SIG-M5 treated with dmso at 0.1 percent for 504 hours (cell line): ENCODE data around the gene RNF182.
A peak's percentile ranks its signal among the peaks of the same experiment; 100 is the strongest.
"Not testable (repeated sequence)": the region's sequence is repeated elsewhere in the genome, so short reads cannot be mapped to it uniquely, and the experiment has no call there.

Experiments used
- DNase-seq: peaks from one replicate; lab custom pipeline; 2025; ENCODE audit not compliant: unreplicated experiment; lab: John Stamatoyannopoulos, UW

Gene RNF182

DNA sequence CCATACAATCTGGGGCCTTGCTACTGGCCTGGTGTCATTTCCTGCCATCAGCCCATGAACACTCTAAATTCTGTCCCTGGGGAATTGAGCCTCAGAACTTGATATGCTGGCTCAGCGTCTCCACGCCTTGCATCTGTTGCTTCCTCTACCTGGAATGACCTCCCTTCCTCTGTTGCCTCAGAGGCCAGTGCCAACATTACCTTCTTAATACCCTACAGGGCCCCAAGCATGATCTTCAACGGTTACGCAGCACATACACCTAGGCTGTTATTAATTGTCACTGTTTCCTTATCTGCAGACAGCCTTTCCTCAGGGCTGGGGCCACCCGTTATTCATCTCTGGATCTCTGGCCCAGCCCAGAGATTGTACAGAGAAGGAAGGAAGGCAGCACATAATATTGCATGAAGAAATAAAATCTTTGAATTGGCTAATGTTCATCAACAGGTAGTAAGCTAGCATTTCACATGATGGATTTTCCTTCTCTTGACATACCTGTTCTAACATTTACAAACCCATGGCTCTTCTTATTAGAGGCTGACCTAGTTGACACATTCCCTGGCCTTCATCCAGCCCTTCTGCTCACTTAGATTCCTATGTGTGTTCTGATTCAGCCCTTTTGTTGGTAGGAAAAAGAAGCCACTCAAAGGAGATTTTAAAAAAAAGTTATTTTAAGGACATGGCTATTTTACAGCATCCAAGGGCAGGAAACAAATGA lies 8.4 kb upstream of the RNF182 start:
- no peak for DNase-seq

DNA sequence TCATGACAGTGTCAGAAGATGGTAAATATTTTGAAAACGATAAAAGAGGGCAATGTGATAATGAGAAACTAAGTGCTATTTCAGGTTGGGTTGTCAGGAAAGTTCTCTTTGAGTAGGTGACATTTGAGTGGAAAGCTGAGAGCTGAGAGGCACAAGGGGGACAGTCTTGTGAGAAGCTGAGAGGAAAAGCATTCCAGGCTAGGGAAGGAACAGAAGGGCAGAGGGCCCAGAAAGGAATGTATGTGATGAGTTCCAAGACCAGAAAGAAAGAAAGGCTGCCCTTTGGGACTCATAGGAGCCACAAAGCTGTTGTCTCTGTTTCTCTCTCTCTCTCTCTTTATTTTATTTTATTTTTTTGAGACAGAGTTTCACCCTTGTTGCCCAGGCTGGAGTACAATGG lies 7.6 kb upstream of the RNF182 start:
- no peak for DNase-seq

GRCh38 chr6:13918686-13919250 lies 6.0 kb upstream of the RNF182 start:
- DNase-seq, result no peak

GRCh38 chr6:13919861-13920260 lies 4.9 kb upstream of the RNF182 start:
- DNase-seq, result no peak

- no peak for DNase-seq
Measured at GRCh38 chr6:13920552-13920951, 4.2 kb upstream of the RNF182 start.

GRCh38 chr6:13922750-13923149 lies 2.0 kb upstream of the RNF182 start:
- DNase-seq, result no peak

- peak; percentile 25 for DNase-seq
Measured at GRCh38 chr6:13923527-13924145, 1.1 kb upstream of the RNF182 start.

DNA sequence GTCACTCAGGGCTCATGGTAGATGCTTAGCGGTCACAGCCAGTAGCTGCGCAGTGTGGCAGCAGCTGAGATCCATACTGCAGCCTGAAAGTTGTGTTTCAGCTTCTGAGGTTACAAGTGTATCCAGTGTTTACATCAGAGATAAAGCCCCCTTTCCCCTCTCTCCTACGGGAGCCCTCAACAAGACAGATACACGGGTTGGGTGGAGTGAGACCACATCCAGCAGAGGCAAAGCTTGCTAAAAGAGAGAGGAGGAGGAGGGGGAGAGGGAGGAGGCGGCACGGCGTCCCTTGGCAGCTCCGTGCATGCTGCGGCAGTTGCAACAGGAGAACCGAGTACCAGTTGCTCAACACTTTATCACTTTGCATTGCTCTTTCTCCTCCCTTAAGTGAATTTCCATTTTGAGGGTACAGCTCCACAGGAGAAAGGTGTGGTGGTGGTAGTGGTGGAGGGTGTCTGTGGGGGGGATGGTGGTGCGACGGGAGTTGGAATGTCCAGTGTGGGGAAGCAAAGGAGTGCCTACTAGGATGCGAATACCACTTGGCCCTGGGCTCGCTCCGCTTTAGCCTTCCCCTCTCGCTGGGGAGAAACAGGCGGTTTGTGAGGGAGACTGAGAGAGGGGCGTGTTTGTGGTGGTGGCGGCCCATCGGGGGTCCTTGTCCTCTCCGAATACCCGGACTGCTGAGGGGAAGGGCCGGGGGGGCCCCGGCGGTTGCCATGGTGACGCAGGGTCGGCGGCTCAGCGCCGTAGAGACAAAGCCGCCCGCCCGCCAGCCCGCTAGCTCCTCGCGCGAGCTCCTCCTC lies 405 bp upstream of the RNF182 start:
- DNase-seq, result peak; percentile 69

DNA sequence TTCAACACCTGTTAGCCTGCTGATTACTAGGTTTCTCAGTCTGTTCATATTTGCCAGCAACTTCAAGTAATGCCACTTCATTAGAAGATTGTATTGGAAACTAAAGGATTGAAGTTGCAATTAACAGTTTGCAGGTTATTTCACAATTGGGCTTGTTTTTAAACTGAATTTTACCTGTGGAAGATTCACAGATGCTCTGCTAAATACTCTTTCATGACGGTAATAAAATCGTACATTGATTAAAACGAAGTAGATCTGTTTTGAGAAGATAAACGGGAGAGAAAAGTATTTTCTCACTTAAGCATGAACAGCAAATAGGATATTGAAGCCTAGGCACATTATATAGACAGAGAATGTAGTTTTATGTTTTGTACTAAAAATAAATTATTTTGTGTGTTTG lies 1.6 kb downstream of the RNF182 start:
- DNase-seq, result no peak

DNA sequence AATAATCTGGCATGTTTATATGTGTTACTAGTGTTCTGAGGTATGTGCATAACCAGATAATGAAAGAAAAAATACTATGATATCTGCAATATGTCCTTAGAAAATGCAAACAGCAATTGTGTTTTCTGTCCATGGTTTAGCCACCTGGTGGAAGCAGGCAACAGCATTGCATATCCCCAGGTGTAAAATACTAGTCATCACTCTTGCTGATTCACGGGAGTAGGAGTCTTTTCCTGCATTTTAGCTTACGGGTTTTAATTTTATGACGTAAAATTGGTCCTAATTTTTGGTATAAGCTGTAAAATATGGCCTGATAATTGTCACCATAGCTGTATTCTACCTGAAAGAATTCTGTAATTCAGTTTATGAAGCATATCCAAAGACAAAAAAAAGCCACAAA lies 2.5 kb downstream of the RNF182 start:
- DNase-seq, result no peak

- DNase-seq, result no peak
Measured at GRCh38 chr6:13929196-13929595, 4.4 kb downstream of the RNF182 start.

DNA sequence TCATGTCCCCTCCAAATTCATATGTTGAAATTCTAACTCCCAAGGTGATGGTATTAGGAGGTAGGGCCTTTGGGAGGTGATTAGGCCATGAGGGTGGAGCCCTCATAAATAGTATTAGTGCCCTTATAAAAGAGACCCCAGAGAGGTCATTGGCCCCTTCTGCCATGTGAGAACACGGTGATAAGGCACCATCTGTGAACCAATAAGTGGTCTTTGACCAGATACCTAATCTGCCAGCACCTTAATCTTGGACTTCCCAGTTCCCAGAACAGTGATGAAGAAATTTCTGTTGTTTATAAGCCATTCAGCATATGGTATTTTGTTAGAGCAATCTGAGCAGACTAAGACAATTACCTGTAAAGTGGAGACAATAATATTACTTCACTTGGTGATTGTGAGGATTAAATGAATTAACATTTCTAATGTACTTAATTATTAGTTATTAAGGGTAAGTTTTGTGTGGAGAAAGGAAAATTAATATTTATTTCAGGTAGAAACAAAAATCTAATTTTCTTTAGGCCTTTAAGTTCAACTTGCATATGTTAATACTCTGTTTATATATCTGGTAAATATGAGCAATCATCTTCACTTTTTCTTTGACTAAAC lies 7.1 kb downstream of the RNF182 start:
- DNase-seq, result no peak

DNA sequence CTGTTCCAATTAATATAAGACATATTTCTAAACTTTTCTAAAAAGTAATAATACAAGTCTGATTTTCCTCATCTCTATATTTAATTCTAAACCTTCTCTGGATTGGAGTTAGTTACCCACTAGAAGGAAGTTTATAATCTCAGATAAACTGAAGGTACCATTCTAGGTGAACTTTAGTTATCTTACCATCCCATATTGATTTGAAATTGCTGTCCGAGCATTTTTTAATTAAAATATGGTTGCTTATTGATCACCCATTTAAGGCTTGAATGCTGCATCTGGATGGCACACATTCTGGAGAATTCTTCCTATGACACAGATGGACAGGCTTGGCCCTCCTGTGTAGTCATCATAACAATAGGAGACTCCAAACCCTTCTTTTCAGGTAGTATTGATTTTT lies 8.0 kb downstream of the RNF182 start:
- no peak for DNase-seq

DNA sequence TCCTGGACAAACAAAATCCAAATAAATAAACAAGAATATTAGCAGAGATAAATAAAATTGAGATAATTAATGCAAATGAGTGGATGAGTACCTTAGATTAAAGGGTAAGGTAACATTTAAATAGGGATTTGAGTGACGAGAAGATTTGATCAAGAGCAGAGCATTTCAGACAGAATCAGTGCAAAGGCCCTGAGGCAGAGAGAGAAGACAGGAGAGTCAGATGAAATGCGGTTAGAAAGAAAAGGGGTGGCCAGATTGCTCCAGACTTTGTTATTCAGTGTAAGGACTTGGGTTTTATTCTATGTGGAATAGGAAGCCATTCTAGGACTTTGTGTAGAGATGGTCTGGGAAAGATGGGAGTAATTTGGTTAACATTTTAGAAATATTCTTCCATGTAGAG lies 10.0 kb downstream of the RNF182 start:
- DNase-seq, result no peak

GRCh38 chr6:13935190-13935880 lies 10.6 kb downstream of the RNF182 start:
- DNase-seq, result no peak

DNA sequence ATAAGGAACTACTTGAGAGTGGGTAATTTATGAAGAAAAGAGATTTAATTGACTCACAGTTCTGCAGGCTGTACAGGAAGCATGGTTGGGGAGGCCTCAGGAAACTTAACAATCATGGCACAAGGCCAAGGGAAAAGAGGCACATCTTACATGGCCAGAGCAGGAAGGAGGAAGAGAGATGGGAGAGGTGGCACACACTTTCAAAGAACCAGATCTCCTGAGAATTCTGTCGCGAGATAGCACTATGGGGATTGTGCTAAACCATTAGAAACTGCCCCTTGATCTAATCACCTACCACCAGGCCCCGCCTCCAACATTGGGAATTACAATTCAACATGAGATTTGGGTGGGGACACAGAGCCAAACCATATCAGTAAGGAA lies 11.1 kb downstream of the RNF182 start:
- not testable (repeated sequence) for DNase-seq

DNA sequence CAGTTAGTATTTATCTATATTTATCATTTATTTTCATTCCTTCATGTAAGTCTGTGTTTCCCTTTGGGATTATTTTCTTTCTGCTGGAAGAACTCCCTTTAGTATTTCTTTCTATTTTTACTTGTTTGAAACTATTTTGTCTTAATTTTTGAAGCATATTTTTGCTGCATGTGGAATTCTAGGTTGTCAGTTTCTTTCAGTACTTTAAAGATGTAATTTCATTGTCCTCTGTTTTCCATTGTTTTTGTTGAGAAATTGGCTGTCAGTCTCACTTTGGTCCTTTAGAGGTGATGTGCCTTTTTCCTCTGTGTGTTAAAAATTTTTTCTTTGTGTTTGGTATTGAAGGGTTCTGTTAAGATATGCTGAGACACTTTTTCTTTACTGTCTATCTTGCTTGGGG lies 17.1 kb downstream of the RNF182 start:
- DNase-seq, result no peak

DNA sequence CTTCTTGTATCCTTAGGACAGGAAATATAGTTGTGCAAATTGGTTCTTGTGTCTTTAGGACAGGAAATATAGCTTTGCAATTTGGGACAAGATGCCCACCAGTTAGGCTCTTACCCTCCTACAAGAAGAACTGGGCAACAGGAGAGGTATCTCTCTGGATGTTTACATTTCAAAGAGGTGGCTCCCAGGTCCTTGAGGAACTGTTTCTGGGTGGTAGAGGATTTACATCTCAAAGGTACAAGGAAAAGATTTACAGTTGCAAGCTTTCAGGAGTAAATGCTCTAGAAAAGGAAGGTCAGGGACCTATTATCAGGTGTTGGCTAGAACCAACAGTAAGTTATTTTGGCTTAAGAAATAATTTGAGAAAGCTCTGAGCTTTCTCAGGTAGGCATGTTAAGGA lies 19.2 kb downstream of the RNF182 start:
- no peak for DNase-seq

GRCh38 chr6:13946506-13946905 lies 21.8 kb downstream of the RNF182 start:
- no peak for DNase-seq

DNA sequence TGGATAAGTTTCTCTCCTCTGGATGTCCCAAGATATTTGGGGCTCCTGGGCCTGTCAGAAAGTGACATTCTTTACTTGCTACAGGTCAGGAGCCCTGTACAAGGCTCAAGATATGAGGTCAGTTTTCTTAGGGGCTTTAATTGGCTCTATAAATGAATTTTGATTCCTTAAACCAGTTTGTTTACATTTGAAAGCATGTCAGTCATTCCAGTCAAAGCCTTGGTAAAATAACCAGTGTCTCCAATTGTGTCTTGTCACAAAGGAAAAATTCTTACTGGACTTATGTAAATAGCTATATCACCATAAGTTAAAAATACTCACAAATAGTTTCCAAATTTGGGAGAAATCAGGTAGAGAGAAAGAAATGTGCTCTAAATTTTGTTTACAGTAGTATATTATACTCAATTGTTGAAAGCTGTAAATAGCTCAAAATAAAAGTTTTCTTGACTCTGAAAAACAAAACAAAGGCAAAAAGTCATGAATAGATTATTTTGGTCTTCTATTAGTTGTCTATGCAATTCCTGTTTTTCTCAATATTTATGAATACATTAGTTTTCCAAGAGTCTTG lies 22.9 kb downstream of the RNF182 start:
- no peak for DNase-seq

DNA sequence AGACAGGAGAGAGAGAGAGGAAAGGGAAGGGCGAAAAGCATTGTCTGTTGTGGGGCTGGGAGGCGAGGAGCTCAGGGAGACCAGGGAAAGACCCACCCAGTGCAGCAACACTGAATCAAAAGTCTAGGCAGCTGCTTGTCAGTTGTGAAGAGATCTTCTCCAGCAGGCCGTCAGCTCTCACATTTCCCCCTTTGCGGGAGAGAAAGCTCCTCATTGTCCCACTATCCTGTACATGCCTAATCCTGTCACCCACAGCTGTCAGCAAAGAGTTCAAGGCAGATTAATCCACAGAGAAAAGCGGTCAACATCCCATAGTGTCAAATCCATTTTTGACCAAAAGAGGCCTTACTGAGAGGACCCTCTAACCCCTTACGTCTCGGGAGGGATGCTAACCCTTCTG lies 27.3 kb downstream of the RNF182 start:
- no peak for DNase-seq
